ENCODE measurements around the gene TPRG1. TPM values are rescaled to one million over a fixed set of nuclear protein-coding genes. Genes with fewer than 3 reads are reported as not detected.

Gene TPRG1
- total RNA-seq, 1 experiment from 2014 or later, result 0.55 TPM

- H3K27me3 Mint-ChIP-seq (ENCODE audit: low read depth), result no peaks in the 10 kb centered on the region
- TF ChIP-seq ZNF671 (CRISPR knock-in tag; IDR thresholded peaks at IDR 0.05) (no peak), GRHL2 (CRISPR knock-in tag; IDR thresholded peaks at IDR 0.05; ENCODE audit: insufficient replicate concordance, severe bottlenecking) (no peak), ZNF423 (CRISPR knock-in tag; IDR thresholded peaks at IDR 0.05) (no peak), ZNF121 (CRISPR knock-in tag; IDR thresholded peaks at IDR 0.05) (no peak), ZNF416 (CRISPR knock-in tag; IDR thresholded peaks at IDR 0.05) (no peak), SMAD3 (CRISPR knock-in tag; IDR thresholded peaks at IDR 0.05; ENCODE audit: borderline replicate concordance) (no peak), USF2 (CRISPR knock-in tag; IDR thresholded peaks at IDR 0.05) (no peak)
- TF ChIP-seq, protein P1, sequence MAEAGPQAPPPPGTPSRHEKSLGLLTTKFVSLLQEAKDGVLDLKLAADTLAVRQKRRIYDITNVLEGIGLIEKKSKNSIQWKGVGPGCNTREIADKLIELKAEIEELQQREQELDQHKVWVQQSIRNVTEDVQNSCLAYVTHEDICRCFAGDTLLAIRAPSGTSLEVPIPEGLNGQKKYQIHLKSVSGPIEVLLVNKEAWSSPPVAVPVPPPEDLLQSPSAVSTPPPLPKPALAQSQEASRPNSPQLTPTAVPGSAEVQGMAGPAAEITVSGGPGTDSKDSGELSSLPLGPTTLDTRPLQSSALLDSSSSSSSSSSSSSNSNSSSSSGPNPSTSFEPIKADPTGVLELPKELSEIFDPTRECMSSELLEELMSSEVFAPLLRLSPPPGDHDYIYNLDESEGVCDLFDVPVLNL (CRISPR knock-in tag; IDR thresholded peaks at IDR 0.05; ENCODE audit: borderline replicate concordance, low read depth), result no peak
- TF ChIP-seq, protein P2, sequence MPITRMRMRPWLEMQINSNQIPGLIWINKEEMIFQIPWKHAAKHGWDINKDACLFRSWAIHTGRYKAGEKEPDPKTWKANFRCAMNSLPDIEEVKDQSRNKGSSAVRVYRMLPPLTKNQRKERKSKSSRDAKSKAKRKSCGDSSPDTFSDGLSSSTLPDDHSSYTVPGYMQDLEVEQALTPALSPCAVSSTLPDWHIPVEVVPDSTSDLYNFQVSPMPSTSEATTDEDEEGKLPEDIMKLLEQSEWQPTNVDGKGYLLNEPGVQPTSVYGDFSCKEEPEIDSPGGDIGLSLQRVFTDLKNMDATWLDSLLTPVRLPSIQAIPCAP (CRISPR knock-in tag; IDR thresholded peaks at IDR 0.05), result no peak
- peaks cover 5% of the 10 kb centered on the region; the same call in 1 of the 2 replicates for H3K9me3 Mint-ChIP-seq
- 0 out of 2 replicates have a peak, but pooled peaks cover 3% of the 10 kb centered on the region for H3K36me3 Mint-ChIP-seq
- CTCF ChIA-PET, result interaction anchor here (0.8 kb wide), 1 partner anchor 31 kb away, joined by 3 read pairs; no protein-coding TSS in a partner anchor
- no peak for DNase-seq (ENCODE audit: low spot score)
- no peak for ATAC-seq
- H3K4me3 Mint-ChIP-seq, result no peak overlapping the region
- no peak overlapping the region for H3K27ac Mint-ChIP-seq
- POLR2A ChIA-PET, result no interaction called here
- H3K4me1 Mint-ChIP-seq, result peaks cover 26% of the 10 kb centered on the region
These were observed 117.5 kb downstream of the TPRG1 start for GRCh38 chr3:189289251-189289650.

DNA sequence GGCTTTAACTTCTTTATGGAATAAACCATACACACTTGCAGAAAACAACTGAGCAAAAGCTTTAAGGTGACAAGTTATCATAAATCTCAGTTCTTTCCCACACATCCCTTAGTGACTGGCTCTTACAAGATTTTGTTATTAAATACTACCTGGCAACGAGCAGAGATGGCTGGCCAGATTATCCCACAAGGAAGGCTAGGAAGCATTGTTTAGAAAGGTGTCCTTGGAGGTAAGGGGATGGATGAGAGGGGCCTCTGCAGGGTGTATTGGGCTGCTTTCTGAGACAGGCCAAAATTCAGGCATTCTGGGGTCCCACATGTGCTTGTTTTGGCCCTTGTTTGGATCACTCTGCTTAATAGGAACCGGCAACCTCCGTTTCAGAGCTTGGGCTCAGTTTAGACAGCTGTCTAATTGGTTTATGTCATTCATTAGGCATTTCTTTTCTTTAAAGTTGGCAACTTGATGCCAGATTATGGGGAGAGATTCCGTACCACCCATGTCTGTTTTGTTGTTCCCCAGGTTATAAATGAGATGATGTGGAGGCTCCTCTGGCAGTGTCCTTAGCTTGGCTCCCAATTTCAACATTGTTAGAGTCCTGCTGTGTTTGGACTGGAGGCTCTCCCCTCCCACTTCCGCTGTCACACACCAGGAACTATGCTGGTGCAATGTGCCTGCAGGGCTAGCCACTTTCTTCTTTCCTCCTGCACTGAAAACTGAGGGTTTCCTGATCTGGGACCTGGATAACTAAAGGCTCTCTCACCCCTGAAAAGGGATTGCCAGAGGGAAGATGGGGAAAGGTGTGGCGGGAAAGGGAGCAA is 121.1 kb downstream of the TPRG1 start:
- Mint-ChIP-seq H3K27me3 (ENCODE audit: low read depth) (no peaks in the 10 kb centered on the region), H3K4me1 (peaks cover 40% of the 10 kb centered on the region), H3K36me3 (0 out of 2 replicates have a peak, but pooled peaks cover 3% of the 10 kb centered on the region), H3K4me3 (no peak overlapping the region), H3K27ac (no peak overlapping the region), H3K9me3 (peaks cover 5% of the 10 kb centered on the region; the same call in 1 of the 2 replicates)
- no peak for DNase-seq (ENCODE audit: low spot score)
- ATAC-seq, result peak; percentile 77
- ChIA-PET POLR2A (no interaction called here), CTCF (interaction anchor here (1.5 kb wide), 1 partner anchor 20 kb away, joined by 7 read pairs; no protein-coding TSS in a partner anchor)
- no peak for TF ChIP-seq PRRX2 (CRISPR knock-in tag; IDR thresholded peaks at IDR 0.05)
- no peak for TF ChIP-seq SMAD4 (CRISPR knock-in tag; IDR thresholded peaks at IDR 0.05)
- TF ChIP-seq, protein P3, sequence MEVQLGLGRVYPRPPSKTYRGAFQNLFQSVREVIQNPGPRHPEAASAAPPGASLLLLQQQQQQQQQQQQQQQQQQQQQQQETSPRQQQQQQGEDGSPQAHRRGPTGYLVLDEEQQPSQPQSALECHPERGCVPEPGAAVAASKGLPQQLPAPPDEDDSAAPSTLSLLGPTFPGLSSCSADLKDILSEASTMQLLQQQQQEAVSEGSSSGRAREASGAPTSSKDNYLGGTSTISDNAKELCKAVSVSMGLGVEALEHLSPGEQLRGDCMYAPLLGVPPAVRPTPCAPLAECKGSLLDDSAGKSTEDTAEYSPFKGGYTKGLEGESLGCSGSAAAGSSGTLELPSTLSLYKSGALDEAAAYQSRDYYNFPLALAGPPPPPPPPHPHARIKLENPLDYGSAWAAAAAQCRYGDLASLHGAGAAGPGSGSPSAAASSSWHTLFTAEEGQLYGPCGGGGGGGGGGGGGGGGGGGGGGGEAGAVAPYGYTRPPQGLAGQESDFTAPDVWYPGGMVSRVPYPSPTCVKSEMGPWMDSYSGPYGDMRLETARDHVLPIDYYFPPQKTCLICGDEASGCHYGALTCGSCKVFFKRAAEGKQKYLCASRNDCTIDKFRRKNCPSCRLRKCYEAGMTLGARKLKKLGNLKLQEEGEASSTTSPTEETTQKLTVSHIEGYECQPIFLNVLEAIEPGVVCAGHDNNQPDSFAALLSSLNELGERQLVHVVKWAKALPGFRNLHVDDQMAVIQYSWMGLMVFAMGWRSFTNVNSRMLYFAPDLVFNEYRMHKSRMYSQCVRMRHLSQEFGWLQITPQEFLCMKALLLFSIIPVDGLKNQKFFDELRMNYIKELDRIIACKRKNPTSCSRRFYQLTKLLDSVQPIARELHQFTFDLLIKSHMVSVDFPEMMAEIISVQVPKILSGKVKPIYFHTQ (CRISPR knock-in tag; IDR thresholded peaks at IDR 0.05), result no peak
- TF ChIP-seq GTF2I (CRISPR knock-in tag; conservative IDR thresholded peaks at IDR 0.05), result no peak
- TF ChIP-seq, protein P4, sequence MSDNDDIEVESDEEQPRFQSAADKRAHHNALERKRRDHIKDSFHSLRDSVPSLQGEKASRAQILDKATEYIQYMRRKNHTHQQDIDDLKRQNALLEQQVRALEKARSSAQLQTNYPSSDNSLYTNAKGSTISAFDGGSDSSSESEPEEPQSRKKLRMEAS (CRISPR knock-in tag; IDR thresholded peaks at IDR 0.05), result no peak
- no peak for TF ChIP-seq ZNF263 (CRISPR knock-in tag; IDR thresholded peaks at IDR 0.05; ENCODE audit: low read depth)
- TF ChIP-seq TP53 (CRISPR knock-in tag; IDR thresholded peaks at IDR 0.05), result no peak
- TF ChIP-seq, protein P5, sequence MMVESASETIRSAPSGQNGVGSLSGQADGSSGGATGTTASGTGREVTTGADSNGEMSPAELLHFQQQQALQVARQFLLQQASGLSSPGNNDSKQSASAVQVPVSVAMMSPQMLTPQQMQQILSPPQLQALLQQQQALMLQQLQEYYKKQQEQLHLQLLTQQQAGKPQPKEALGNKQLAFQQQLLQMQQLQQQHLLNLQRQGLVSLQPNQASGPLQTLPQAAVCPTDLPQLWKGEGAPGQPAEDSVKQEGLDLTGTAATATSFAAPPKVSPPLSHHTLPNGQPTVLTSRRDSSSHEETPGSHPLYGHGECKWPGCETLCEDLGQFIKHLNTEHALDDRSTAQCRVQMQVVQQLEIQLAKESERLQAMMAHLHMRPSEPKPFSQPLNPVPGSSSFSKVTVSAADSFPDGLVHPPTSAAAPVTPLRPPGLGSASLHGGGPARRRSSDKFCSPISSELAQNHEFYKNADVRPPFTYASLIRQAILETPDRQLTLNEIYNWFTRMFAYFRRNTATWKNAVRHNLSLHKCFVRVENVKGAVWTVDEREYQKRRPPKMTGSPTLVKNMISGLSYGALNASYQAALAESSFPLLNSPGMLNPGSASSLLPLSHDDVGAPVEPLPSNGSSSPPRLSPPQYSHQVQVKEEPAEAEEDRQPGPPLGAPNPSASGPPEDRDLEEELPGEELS (CRISPR knock-in tag; IDR thresholded peaks at IDR 0.05), result no peak
- no peak for TF ChIP-seq RORB (CRISPR knock-in tag; IDR thresholded peaks at IDR 0.05)
- TF ChIP-seq NFATC4 (CRISPR knock-in tag; IDR thresholded peaks at IDR 0.05), result no peak
- TF ChIP-seq, protein P6, sequence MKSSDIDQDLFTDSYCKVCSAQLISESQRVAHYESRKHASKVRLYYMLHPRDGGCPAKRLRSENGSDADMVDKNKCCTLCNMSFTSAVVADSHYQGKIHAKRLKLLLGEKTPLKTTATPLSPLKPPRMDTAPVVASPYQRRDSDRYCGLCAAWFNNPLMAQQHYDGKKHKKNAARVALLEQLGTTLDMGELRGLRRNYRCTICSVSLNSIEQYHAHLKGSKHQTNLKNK (CRISPR knock-in tag; IDR thresholded peaks at IDR 0.05), result no peak
- TF ChIP-seq GABPB1 (CRISPR knock-in tag; IDR thresholded peaks at IDR 0.05), result no peak
- TF ChIP-seq ZSCAN18 (CRISPR knock-in tag; IDR thresholded peaks at IDR 0.05), result no peak
- TF ChIP-seq TCF7 (CRISPR knock-in tag; IDR thresholded peaks at IDR 0.05; ENCODE audit: low read depth), result no peak
